ENCODE results near the gene VPS13D.

- TF ChIP-seq, protein P1, sequence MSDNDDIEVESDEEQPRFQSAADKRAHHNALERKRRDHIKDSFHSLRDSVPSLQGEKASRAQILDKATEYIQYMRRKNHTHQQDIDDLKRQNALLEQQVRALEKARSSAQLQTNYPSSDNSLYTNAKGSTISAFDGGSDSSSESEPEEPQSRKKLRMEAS (CRISPR knock-in tag; IDR thresholded peaks at IDR 0.05): no peak
- no peak for TF ChIP-seq NR2C2 (CRISPR knock-in tag; IDR thresholded peaks at IDR 0.05)
- TF ChIP-seq, protein P2, sequence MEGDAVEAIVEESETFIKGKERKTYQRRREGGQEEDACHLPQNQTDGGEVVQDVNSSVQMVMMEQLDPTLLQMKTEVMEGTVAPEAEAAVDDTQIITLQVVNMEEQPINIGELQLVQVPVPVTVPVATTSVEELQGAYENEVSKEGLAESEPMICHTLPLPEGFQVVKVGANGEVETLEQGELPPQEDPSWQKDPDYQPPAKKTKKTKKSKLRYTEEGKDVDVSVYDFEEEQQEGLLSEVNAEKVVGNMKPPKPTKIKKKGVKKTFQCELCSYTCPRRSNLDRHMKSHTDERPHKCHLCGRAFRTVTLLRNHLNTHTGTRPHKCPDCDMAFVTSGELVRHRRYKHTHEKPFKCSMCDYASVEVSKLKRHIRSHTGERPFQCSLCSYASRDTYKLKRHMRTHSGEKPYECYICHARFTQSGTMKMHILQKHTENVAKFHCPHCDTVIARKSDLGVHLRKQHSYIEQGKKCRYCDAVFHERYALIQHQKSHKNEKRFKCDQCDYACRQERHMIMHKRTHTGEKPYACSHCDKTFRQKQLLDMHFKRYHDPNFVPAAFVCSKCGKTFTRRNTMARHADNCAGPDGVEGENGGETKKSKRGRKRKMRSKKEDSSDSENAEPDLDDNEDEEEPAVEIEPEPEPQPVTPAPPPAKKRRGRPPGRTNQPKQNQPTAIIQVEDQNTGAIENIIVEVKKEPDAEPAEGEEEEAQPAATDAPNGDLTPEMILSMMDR (IDR thresholded peaks at IDR 0.05): no peak
- no peak for TF ChIP-seq E2F5 (CRISPR knock-in tag; IDR thresholded peaks at IDR 0.05)
- no peak for TF ChIP-seq IRF2 (CRISPR knock-in tag; IDR thresholded peaks at IDR 0.05; ENCODE audit: borderline replicate concordance, low read depth)
Measured at GRCh38 chr1:12490532-12491142, 260.8 kb downstream of the VPS13D start.

Data from WTC11 (cell line).